Uterus (tissue), 4 donors: ENCODE results near the gene CACNA1D. TPM values are rescaled to one million over a fixed set of nuclear protein-coding genes. Genes with fewer than 3 reads are reported as not detected.

Source experiments
- DNase-seq, 2 donors: peaks; one replicate each; pipeline ENCODE4 v3.0.0-alpha.2; 2019 to 2020
- H3K27ac ChIP-seq, 2 donors: fragments of 200-600 bp; sonication (generic); 1 replicate in 1 of 2; 2 replicates in 1 of 2; pipeline ENCODE4 v1.5.1; 2016 to 2018
- H3K27me3 ChIP-seq, 2 donors: fragments of 200-600 bp; sonication (generic); one replicate each; pipeline ENCODE4 v1.5.1; 2018 to 2019; ENCODE audit warnings: control low read depth in 1 of 2
- H3K36me3 ChIP-seq, 2 donors: fragments of 200-600 bp; sonication (generic); one replicate each; pipeline ENCODE4 v1.5.1; 2019; ENCODE audit warnings: control low read depth in 1 of 2
- H3K4me1 ChIP-seq, 2 donors: fragments of 200-600 bp; sonication (generic); one replicate each; pipeline ENCODE4 v1.5.1; 2018 to 2019; ENCODE audit warnings: control low read depth in 1 of 2
- H3K4me3 ChIP-seq, 2 donors: fragments of 200-600 bp; sonication (generic); 1 replicate in 1 of 2; 2 replicates in 1 of 2; pipeline ENCODE4 v1.5.1; 2018 to 2019; ENCODE audit warnings: mild to moderate bottlenecking in 1 of 2
- H3K9me3 ChIP-seq, 2 donors: fragments of 200-600 bp; sonication (generic); one replicate each; pipeline ENCODE4 v1.5.1; 2019; ENCODE audit warnings: control low read depth in 1 of 2
- CTCF ChIP-seq, 4 experiments: fragments of 200-600 bp in 2 of 4; fragments of 450-650 bp in 2 of 4; sonication (generic) in 2 of 4; IDR thresholded peaks; one replicate each; pipeline ENCODE4 v1.5.1; 2016 to 2019; ENCODE audit warnings: antibody characterized with exemption in 4 of 4, mild to moderate bottlenecking in 2 of 4, moderate library complexity in 1 of 4
- POLR2A ChIP-seq, 2 donors: fragments of 450-650 bp; IDR thresholded peaks; one replicate each; pipeline ENCODE4 v1.6.1; 2016; ENCODE audit warnings: antibody characterized with exemption in 2 of 2, mild to moderate bottlenecking in 1 of 2, moderate library complexity in 1 of 2
- intact Hi-C: fragments of 100-400 bp; cut with DNase I; formaldehyde crosslinking; loops from one replicate; pipeline ENCODE4 v1.15.1; 2023; ENCODE audit warnings: low total_unique reads
- total RNA-seq, 4 donors: library from RNA; depleted of rRNA in 3 of 4; stranded (reverse); fragments of >200 nt in 3 of 4; gene quantifications; one replicate each; pipeline versions ENCODE4 v1.1.0 to v1.2.4, GENCODE V29; 2014 to 2023
- donor health status: DM: yes; HTN: yes; CAD: no.

CACNA1D gene
- total RNA-seq, 4 donors from 2014 or later = 0.88 to 97.5 (median 63.4) TPM

- Histone ChIP-seq H3K36me3 (no peaks in the 10 kb centered on the region), H3K27me3 (no peaks in the 10 kb centered on the region), H3K27ac (no peak overlapping the region), H3K4me3 (no peak overlapping the region), H3K4me1 (no peaks in the 10 kb centered on the region), H3K9me3 (no peaks in the 10 kb centered on the region)
- DNase-seq = no peak
- TF ChIP-seq POLR2A (IDR thresholded peaks at IDR 0.05) = no peak
- TF ChIP-seq CTCF (IDR thresholded peaks at IDR 0.05) = no peak
- intact Hi-C loops = no loop called here
Measured at GRCh38 chr3:53729159-53729558, 234.7 kb downstream of the CACNA1D start.

- no peaks in the 10 kb centered on the region for H3K27me3 ChIP-seq
- no peak overlapping the region for H3K4me3 ChIP-seq
- H3K27ac ChIP-seq = no peak overlapping the region
- intact Hi-C loops = no loop called here
- no peaks in the 10 kb centered on the region for H3K9me3 ChIP-seq
- DNase-seq = no peak
- no peaks in the 10 kb centered on the region for H3K4me1 ChIP-seq
- no peaks in the 10 kb centered on the region for H3K36me3 ChIP-seq
- TF ChIP-seq CTCF (IDR thresholded peaks at IDR 0.05) = no peak
- TF ChIP-seq POLR2A (IDR thresholded peaks at IDR 0.05) = no peak
Measured at GRCh38 chr3:53729618-53730017, 235.2 kb downstream of the CACNA1D start.

GRCh38 chr3:53730576-53730975 is 236.2 kb downstream of the CACNA1D start:
- DNase-seq = peak; percentile 49 to 57
- intact Hi-C loops = no loop called here
- Histone ChIP-seq H3K27me3 (no peaks in the 10 kb centered on the region), H3K36me3 (no peaks in the 10 kb centered on the region), H3K9me3 (no peaks in the 10 kb centered on the region), H3K4me3 (no peak overlapping the region), H3K4me1 (no peaks in the 10 kb centered on the region), H3K27ac (no peak overlapping the region)
- no peak for TF ChIP-seq POLR2A (IDR thresholded peaks at IDR 0.05)
- no peak for TF ChIP-seq CTCF (IDR thresholded peaks at IDR 0.05)

GRCh38 chr3:53731934-53732624 is 237.7 kb downstream of the CACNA1D start:
- H3K27me3 ChIP-seq = no peaks in the 10 kb centered on the region
- no peak overlapping the region for H3K27ac ChIP-seq
- H3K4me3 ChIP-seq = no peak overlapping the region
- no peak for DNase-seq
- no peaks in the 10 kb centered on the region for H3K36me3 ChIP-seq
- no peak for TF ChIP-seq POLR2A (IDR thresholded peaks at IDR 0.05)
- no peak for TF ChIP-seq CTCF (IDR thresholded peaks at IDR 0.05)
- no peaks in the 10 kb centered on the region for H3K9me3 ChIP-seq
- H3K4me1 ChIP-seq = no peaks in the 10 kb centered on the region
- intact Hi-C loops = no loop called here

GRCh38 chr3:53733446-53733845 is 239.0 kb downstream of the CACNA1D start:
- no peaks in the 10 kb centered on the region for H3K9me3 ChIP-seq
- no peak for TF ChIP-seq POLR2A (IDR thresholded peaks at IDR 0.05)
- TF ChIP-seq CTCF (IDR thresholded peaks at IDR 0.05) = no peak
- intact Hi-C loops = no loop called here

More at GRCh38 chr3:53733446-53733845, 239.0 kb downstream of the CACNA1D start:
- no peaks in the 10 kb centered on the region for H3K4me1 ChIP-seq
- no peaks in the 10 kb centered on the region for H3K27me3 ChIP-seq
- DNase-seq = no peak
- H3K4me3 ChIP-seq = no peak overlapping the region
- H3K27ac ChIP-seq = peak overlapping the region; percentile 35
- H3K36me3 ChIP-seq = no peaks in the 10 kb centered on the region
